ENCODE measurements around the gene ABCB9.
"Not testable (repeated sequence)": the region's sequence is repeated elsewhere in the genome, so short reads cannot be mapped to it uniquely, and the experiment has no call there.

The ABCB9 gene

DNA sequence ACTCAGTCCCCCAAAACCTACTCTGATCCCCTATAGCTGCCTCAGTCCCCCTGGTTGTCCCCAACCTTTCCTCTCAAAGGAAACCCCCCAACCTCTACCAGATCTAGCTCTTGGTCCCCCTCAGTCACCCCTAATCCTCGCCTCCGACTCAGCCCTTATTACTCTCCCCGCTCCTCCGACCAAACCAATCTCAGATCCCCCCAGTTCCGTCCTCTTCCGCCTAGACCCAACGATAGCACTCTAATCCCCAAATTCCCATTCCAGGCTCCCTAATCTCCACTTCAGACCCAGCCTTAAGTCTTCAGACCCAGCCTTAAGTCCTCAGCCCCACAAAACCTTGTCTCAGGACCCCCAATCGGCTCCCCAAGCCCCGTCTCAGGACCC, 71.0 kb downstream of the ABCB9 start:
- DNase-seq (ENCODE audit: low spot score) = no peak

- DNase-seq (ENCODE audit: low spot score) = no peak
These were observed 71.8 kb downstream of the ABCB9 start for GRCh38 chr12:122894193-122895121.

DNA sequence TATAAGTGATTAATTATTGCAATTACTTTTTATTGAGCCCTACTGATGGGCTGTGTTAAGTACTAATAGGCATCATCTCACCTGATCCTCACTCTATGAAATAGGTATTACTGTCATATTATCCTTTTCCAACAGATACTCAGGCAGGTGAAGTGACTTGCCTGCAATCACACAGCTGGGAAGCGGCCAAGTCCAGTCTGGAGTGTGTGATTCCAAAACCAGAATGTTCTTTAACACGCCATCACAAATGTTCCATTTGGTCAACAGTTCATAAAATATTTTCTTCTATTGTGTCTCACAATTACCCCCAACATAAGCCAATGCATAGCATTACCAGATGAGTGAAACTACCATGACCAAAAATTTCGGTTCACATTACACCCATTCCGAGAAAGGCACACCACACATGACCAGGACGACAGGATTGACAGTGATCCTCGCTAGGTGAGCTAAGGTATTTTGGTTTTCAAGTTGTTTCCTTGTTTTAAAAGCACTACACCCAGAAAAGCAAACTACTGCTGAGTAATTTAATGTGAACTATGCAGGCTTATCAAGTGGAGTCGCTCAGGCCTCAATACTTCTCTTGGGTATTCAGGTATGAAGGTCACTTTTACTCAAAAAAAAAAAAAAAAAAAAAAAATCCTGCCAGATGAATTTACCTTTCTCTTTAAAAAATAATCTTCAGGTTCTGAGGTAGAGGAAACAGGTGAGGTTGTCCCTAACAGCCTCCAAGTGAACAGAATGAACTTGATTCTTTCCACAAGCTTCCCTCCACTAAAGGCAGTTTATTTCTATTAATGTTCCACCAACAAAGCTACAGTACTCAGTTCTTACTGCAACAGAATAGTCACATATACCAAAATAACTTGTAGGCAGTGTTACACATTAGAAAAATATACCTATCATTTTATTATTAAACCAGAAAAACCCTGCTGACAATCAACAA, 72.8 kb downstream of the ABCB9 start:
- DNase-seq (ENCODE audit: low spot score) = no peak

GRCh38 chr12:122892724-122893123, 73.5 kb downstream of the ABCB9 start:
- DNase-seq (ENCODE audit: low spot score) = not testable (repeated sequence)

GRCh38 chr12:122891661-122892525, 74.4 kb downstream of the ABCB9 start:
- no peak for DNase-seq (ENCODE audit: low spot score)

GRCh38 chr12:122889761-122890520, 76.3 kb downstream of the ABCB9 start:
- DNase-seq (ENCODE audit: low spot score) = no peak

GRCh38 chr12:122888232-122888752, 78.0 kb downstream of the ABCB9 start:
- no peak for DNase-seq (ENCODE audit: low spot score)

- no peak for DNase-seq (ENCODE audit: low spot score)
These were observed 78.4 kb downstream of the ABCB9 start for GRCh38 chr12:122887819-122888212.

DNA sequence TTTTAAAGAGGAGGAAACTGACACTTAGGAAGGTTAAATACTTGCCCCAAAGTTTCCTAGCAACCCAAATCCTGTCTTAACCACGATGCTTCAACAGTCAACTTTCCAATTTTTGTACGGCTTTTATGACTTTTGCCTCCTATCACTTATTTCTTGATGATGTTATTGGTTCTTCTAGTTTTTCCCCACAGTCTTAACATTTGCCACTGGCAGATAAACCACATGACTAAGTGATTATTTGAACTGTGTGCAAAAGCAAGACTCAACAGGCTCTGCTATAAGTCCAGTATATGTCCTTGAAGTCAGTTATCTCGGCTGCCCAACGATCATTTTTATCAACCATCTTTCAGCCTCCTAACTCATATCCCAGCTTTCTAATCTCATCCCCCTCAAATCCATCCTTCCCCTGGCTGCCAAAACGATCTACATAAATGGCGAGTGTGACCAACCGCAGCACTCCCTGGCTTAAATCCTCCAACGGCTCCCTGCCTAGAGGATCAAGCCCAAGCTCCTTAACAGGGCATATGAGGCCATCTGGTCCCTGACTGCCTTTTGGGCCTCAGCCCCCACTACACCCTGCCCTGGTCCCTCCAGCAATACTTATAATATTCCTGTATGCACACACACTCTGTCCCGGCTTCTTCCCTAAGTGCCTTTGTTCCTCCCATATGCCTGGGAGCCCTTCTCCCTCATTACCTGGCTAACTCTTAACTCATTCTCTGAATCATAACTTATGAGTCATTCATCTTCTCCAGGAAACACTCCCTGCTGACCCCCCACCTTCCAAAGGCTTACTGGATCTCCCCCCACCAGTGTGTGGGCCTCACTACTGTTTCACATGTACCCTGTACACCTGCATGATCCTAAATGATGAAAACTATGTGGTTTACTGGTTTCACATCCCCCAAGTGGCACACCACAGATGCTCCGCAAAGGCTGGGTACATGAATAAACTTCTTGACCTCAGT, 79.1 kb downstream of the ABCB9 start:
- DNase-seq (ENCODE audit: low spot score) = no peak

DNA sequence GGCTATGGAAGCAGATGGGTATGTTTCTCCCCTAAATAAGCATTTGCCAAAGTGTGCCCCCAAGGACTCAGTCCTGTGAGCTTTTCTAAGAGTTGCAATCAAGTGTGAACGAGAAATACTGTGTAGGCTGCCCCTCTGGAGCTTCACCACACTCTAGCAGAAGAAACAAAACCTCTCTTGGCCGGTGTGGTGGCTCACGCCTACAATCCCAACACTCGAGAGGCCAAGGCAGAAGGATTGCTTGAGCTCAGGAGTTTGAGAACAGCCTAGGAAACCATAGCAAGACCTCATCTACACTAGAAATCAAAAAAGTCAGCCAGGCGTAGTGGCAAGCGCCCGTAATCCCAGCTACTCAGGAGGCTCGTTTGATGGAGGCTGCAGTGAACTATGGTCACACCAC, 80.1 kb downstream of the ABCB9 start:
- DNase-seq (ENCODE audit: low spot score) = no peak

- no peak for DNase-seq (ENCODE audit: low spot score)
These were observed 81.4 kb downstream of the ABCB9 start for GRCh38 chr12:122884860-122885259.

DNA sequence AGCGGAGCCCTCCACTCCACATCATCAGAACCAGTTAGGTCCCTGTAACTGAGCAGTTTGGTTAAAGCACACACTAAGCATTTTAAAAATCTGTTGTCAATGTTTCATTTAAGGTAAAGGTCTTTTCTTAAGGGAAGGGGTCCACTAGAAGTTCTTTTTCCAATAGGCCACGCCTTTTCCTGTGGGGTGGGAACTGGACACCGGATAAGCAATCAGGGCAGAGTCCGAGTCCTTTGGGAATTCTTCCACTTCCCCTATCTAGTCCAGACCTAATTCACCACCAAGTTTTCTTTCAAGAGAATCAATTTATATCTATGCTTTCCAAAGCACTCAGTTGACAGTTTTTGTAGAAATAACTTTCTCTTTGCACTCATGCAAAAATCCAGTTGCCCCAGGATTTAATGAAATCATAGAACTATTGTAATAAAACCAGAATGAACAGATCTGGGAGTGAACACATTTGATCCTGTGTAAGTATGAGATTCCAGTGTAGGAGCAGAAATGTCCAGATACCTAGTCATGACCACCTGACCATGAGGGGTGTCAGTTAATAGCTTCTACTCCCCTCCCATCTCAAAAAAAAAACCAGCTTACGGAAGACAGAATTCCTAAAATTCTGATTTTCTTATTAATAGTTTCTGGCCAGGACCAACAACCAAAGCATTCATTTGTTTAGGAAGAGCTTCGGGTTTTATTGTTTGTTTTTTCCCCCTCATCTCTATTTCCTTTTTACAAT, 82.0 kb downstream of the ABCB9 start:
- DNase-seq (ENCODE audit: low spot score) = no peak

DNA sequence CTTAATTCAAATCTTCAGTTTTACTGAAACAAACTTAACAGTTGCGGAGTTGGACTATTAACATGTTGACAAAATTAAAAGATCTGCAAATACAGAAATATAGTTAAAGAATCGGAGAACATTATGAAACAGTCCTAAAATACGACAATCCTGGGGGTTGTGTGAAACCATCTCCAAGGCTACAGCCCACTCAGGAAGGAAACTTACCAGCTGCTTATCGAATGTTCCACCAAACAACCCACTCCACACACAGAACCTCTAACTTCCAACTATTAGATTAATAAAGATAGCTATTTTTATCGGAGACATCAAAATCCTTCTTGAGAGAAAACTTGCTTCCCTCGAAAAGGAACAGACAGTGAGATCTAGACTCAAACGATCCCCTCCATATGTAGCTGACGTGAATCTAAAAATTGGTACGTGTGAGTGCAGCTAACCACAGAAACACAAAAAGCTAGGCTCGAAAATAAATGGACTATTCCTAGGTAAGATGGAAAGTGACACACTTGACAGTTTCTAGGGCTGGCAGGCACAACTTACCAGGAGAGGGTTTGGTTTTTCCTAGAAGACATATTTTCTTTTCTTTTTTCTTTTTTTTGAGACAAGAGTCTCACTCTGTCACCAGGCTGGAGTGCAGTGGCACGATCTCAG, 83.2 kb downstream of the ABCB9 start:
- DNase-seq (ENCODE audit: low spot score) = no peak

GRCh38 chr12:122880668-122881067, 85.6 kb downstream of the ABCB9 start:
- DNase-seq (ENCODE audit: low spot score) = no peak

GRCh38 chr12:122880155-122880667, 86.1 kb downstream of the ABCB9 start:
- no peak for DNase-seq (ENCODE audit: low spot score)
